Chondrocyte (in vitro differentiated cells): Measurements from ENCODE around the gene BICRAL. TPM values are rescaled to one million over a fixed set of nuclear protein-coding genes. Genes with fewer than 3 reads are reported as not detected.
"Not testable (repeated sequence)": the region's sequence is repeated elsewhere in the genome, so short reads cannot be mapped to it uniquely, and the experiment has no call there.

ENCODE experiments used
- DNase-seq: peaks from one replicate; pipeline ENCODE4 v3.0.0; 2021; ENCODE audit warnings: mixed read lengths, low spot score
- H3K27ac Mint-ChIP-seq: one replicate; pipeline ENCODE4 v1.8.0; 2021; ENCODE audit warnings: mild to moderate bottlenecking, moderate library complexity, mixed read lengths; ENCODE audit not compliant: unreplicated experiment
- H3K27me3 Mint-ChIP-seq: 2 replicates; pipeline ENCODE4 v1.8.0; 2021; ENCODE audit warnings: low read depth, mixed read lengths
- H3K36me3 Mint-ChIP-seq: 2 replicates; pipeline ENCODE4 v1.8.0; 2021; ENCODE audit warnings: low read depth, mixed read lengths
- H3K4me1 Mint-ChIP-seq: 2 replicates; pipeline ENCODE4 v1.8.0; 2021; ENCODE audit warnings: low read depth, mild to moderate bottlenecking, mixed read lengths
- H3K4me3 Mint-ChIP-seq: one replicate; pipeline ENCODE4 v1.8.0; 2021; ENCODE audit warnings: mild to moderate bottlenecking, moderate library complexity, mixed read lengths; ENCODE audit not compliant: unreplicated experiment
- H3K9me3 Mint-ChIP-seq: 2 replicates; pipeline ENCODE4 v1.8.0; 2021; ENCODE audit warnings: low read depth, mixed read lengths
- CTCF ChIP-seq: fragments of 200-600 bp; sonication (generic); IDR thresholded peaks from 2 replicates; pipeline ENCODE4 v1.5.0; 2021; ENCODE audit warnings: antibody characterized with exemption, mild to moderate bottlenecking, moderate library complexity
- total RNA-seq: library from RNA; stranded (reverse); gene quantifications from 3 replicates; pipeline ENCODE4 v1.2.1, GENCODE V29; 2021

BICRAL gene
- total RNA-seq, 1 donor from 2014 or later: 9.7 TPM

GRCh38 chr6:42889815-42890214 lies 108.0 kb downstream of the BICRAL start:
- Mint-ChIP-seq H3K27ac (peak overlapping the region; percentile 96), H3K4me3 (peak overlapping the region; percentile 86)

DNA sequence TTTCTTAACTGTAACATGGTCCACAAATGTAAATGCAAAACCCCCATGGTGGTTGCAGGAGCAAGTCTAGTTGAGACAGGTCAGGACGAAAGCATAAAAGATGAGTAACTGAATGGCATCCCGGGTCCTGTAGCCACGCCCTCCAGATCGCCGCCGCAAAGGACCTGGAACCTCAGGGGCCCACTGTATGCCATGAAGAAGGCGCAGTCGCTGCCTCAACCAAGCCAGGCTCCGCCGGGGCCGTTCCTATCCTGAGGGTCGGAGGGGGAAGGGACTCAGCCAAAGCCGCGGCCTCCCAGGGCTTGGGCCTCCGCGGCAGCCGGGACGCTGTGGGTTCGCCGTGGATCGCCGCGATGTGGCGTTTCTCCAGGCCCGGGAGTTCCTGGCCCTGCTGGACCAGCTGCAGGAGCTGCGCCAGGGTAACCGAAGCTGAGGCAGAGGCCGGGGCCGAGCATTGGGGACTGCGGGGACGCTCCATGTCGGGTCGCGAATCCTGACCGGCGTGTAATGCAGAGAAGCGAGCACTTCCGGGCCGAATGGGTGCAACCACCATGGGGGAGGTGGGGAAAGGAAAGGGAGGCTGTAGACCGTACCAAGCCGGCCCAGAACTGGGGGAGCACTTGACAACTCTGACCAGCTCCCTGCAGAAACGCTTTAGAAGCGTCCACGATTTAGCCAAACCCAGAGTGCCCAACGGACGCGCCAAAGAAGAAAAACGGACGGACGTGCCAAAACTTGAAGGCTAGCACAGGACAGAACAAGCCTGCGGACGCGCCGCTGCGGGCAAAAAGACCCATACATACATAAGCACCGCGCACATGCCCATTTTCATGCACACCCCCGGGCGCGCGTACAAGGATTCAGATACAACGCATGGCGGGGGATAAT lies 108.7 kb downstream of the BICRAL start:
- no peak for TF ChIP-seq CTCF
- Mint-ChIP-seq H3K4me3 (peak overlapping the region; percentile 86), H3K4me1 (peaks cover 18% of the 10 kb centered on the region), H3K9me3 (no peaks in the 10 kb centered on the region), H3K36me3 (peaks cover 6% of the 10 kb centered on the region), H3K27me3 (no peaks in the 10 kb centered on the region), H3K27ac (peak overlapping the region; percentile 96)
- DNase-seq: peak; percentile 98

More at GRCh38 chr6:42889815-42890214, 108.0 kb downstream of the BICRAL start:
- no peak for TF ChIP-seq CTCF
- peaks cover 7% of the 10 kb centered on the region for H3K36me3 Mint-ChIP-seq
- no peak for DNase-seq
- H3K27me3 Mint-ChIP-seq: no peaks in the 10 kb centered on the region
- H3K4me1 Mint-ChIP-seq: peaks cover 18% of the 10 kb centered on the region
- H3K9me3 Mint-ChIP-seq: no peaks in the 10 kb centered on the region

GRCh38 chr6:42891199-42891722 lies 109.4 kb downstream of the BICRAL start:
- H3K4me1 Mint-ChIP-seq: peaks cover 18% of the 10 kb centered on the region
- no peak for TF ChIP-seq CTCF

GRCh38 chr6:42894041-42894828 lies 112.4 kb downstream of the BICRAL start:
- not testable (repeated sequence) for H3K4me3 Mint-ChIP-seq, H3K9me3 Mint-ChIP-seq, H3K27ac Mint-ChIP-seq, H3K27me3 Mint-ChIP-seq, H3K36me3 Mint-ChIP-seq
- peak; percentile 14 for DNase-seq
- peaks cover 18% of the 10 kb centered on the region for H3K4me1 Mint-ChIP-seq

More at GRCh38 chr6:42891199-42891722, 109.4 kb downstream of the BICRAL start:
- peaks cover 2% of the 10 kb centered on the region for H3K36me3 Mint-ChIP-seq
- no peaks in the 10 kb centered on the region for H3K9me3 Mint-ChIP-seq
- peak; percentile 19 for DNase-seq
- H3K4me3 Mint-ChIP-seq: peak overlapping the region; percentile 86
- peak overlapping the region; percentile 96 for H3K27ac Mint-ChIP-seq
- no peaks in the 10 kb centered on the region for H3K27me3 Mint-ChIP-seq

DNA sequence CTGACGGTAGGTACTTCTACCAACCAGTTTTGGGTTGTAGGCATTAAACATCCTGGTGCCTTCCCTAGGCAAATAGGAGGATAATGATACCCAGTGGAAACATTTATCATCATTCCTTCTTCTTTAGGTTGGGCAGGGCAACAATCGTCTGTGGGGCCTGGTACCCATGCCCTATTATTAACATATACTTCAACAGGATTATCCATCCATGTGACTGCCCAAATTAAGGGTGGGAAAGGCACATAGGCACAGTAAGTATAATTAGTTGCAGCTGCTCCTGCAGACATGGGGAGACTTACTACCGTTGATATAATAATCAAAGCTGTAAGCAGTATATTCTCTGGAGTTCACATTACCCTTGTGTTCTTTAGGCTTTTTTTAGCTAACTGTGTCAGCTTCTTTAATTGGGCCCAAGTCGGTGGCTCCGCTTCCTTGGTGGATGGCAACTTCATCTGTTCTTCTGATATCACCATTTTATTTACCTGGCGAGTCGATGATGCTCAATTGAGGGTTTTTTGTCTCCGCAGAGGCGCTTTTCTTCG lies 114.4 kb downstream of the BICRAL start:
- H3K4me1 Mint-ChIP-seq: peaks cover 15% of the 10 kb centered on the region

More for the DNA sequence above, 114.4 kb downstream of the BICRAL start:
- no peaks in the 10 kb centered on the region for H3K9me3 Mint-ChIP-seq
- no peaks in the 10 kb centered on the region for H3K36me3 Mint-ChIP-seq
- H3K27ac Mint-ChIP-seq: no peak overlapping the region
- H3K27me3 Mint-ChIP-seq: no peaks in the 10 kb centered on the region
- no peak for TF ChIP-seq CTCF
- no peak for DNase-seq
- no peak overlapping the region for H3K4me3 Mint-ChIP-seq
